Activated naive CD4-positive, alpha-beta T cell treated with anti-CD3 and anti-CD28 coated beads, Interleukin-2, amount 10 ng/mL, durations not matched to agents 7 days and 5 days (primary cell): Measurements from ENCODE around the gene CCDC12.

Experiments used
- CTCF ChIA-PET: fragments of 350-600 bp; sonication (Branson Sonifier 250); formaldehyde crosslinking; loops from one replicate; lab custom pipeline; 2021; ENCODE audit warnings: antibody characterized with exemption; lab: Charles Lee
- DNase-seq: peaks from one replicate; pipeline ENCODE4 v3.0.0-alpha.2; 2020
- H3K27ac Mint-ChIP-seq: one replicate; pipeline ENCODE4 v1.8.0; 2021; ENCODE audit warnings: mild to moderate bottlenecking, moderate library complexity, mixed read lengths
- H3K27me3 Mint-ChIP-seq: one replicate; pipeline ENCODE4 v1.8.0; 2021; ENCODE audit warnings: mild to moderate bottlenecking, mixed read lengths
- H3K36me3 Mint-ChIP-seq: one replicate; pipeline ENCODE4 v1.8.0; 2021; ENCODE audit warnings: mixed read lengths
- H3K4me1 Mint-ChIP-seq: one replicate; pipeline ENCODE4 v1.8.0; 2021; ENCODE audit warnings: mixed read lengths
- H3K4me3 Mint-ChIP-seq: one replicate; pipeline ENCODE4 v1.8.0; 2021; ENCODE audit warnings: mild to moderate bottlenecking, moderate library complexity, mixed read lengths
- H3K9me3 Mint-ChIP-seq: one replicate; pipeline ENCODE4 v1.8.0; 2021; ENCODE audit warnings: mixed read lengths

CCDC12 gene

GRCh38 chr3:46934498-46935167 is 41.9 kb downstream of the CCDC12 start:
- DNase-seq = no peak
- Mint-ChIP-seq H3K36me3 (peaks cover 46% of the 10 kb centered on the region), H3K4me3 (no peak overlapping the region), H3K27ac (no peak overlapping the region), H3K27me3 (no peaks in the 10 kb centered on the region), H3K9me3 (no peaks in the 10 kb centered on the region), H3K4me1 (peaks cover 50% of the 10 kb centered on the region)
- CTCF ChIA-PET = interaction anchor here (1.1 to 1.9 kb wide), 2 partner anchors 11 to 13 kb away, joined by 3 to 11 read pairs; no protein-coding TSS in a partner anchor

- CTCF ChIA-PET = interaction anchor here (0.6 to 1.9 kb wide), 4 partner anchors 11 to 122 kb away, joined by 3 to 11 read pairs (median 3); no protein-coding TSS in a partner anchor
- H3K36me3 Mint-ChIP-seq = peaks cover 48% of the 10 kb centered on the region
- H3K4me1 Mint-ChIP-seq = peaks cover 52% of the 10 kb centered on the region
- DNase-seq = no peak
- no peak overlapping the region for H3K27ac Mint-ChIP-seq
- H3K9me3 Mint-ChIP-seq = peaks cover 4% of the 10 kb centered on the region
- no peak overlapping the region for H3K4me3 Mint-ChIP-seq
- H3K27me3 Mint-ChIP-seq = no peaks in the 10 kb centered on the region
Measured at GRCh38 chr3:46934072-46934471, 42.5 kb downstream of the CCDC12 start.

DNA sequence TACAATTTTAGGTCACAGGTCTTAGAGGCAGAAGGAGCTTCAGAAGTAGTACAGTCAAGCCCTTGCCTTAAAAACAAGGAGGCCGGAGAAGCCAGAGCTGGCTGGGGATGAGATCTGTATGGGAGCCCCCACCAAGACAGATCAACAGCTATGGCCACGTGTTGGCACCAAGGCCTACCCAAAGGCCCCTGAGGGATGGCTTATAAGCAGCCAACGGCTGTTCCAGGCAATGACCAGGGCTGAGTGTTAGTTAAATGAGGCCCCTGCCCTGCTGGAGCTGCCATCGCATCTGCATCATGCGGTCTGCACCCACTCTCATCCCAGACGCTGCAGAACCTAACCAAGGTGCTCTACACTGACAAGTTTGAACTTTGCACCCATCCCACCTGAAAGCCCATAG is 43.3 kb downstream of the CCDC12 start:
- Mint-ChIP-seq H3K9me3 (peaks cover 10% of the 10 kb centered on the region), H3K36me3 (peaks cover 51% of the 10 kb centered on the region), H3K27me3 (no peaks in the 10 kb centered on the region), H3K4me3 (no peak overlapping the region), H3K4me1 (peaks cover 59% of the 10 kb centered on the region), H3K27ac (peak overlapping the region; percentile 45)
- DNase-seq = no peak
- CTCF ChIA-PET = interaction anchor here (0.6 to 1.9 kb wide), 2 partner anchors 10 to 123 kb away, joined by 3 to 11 read pairs; no protein-coding TSS in a partner anchor

DNA sequence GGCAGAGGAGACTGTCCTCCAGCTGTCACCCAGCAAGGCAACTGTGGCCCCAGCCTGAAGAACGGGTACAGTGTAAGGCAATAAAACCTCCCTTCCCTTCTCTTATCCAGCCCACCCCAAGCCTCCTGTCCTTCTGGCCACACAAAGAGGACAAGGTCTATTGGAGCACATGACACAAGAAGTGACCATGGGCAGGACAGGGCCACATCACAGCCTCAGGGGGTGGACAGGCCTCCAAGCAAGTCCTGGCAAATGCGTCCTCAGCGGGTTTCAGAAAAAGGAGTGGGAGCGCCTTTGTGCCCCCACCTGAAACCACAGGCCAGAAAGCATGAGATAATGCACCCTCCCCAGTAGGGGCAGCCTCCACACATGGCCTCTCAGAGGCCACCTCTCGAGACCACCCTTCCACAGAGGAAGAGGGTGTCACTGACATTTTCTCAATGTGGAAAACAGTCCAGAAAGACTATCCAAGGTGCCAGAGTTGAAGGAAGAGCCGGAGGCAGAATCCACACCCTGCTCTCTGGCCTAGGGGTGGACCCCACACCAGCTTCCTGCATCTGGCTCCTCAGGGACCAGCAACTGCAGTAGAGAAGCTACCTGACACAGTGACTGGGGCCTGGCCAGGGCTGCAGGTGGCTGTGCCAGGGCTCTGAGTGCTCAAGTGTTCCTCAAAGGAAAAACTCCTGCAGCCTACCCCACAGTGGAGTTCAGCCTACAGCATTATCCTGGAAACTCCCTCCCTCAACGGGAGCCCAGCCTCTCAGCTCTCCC is 43.9 kb downstream of the CCDC12 start:
- Mint-ChIP-seq H3K27ac (no peak overlapping the region), H3K4me1 (peaks cover 61% of the 10 kb centered on the region), H3K9me3 (peaks cover 12% of the 10 kb centered on the region), H3K4me3 (no peak overlapping the region), H3K27me3 (no peaks in the 10 kb centered on the region), H3K36me3 (peaks cover 51% of the 10 kb centered on the region)
- DNase-seq = no peak
- CTCF ChIA-PET = interaction anchor here (1.9 kb wide), 1 partner anchor 9 kb away, joined by 11 read pairs; no protein-coding TSS in a partner anchor

DNA sequence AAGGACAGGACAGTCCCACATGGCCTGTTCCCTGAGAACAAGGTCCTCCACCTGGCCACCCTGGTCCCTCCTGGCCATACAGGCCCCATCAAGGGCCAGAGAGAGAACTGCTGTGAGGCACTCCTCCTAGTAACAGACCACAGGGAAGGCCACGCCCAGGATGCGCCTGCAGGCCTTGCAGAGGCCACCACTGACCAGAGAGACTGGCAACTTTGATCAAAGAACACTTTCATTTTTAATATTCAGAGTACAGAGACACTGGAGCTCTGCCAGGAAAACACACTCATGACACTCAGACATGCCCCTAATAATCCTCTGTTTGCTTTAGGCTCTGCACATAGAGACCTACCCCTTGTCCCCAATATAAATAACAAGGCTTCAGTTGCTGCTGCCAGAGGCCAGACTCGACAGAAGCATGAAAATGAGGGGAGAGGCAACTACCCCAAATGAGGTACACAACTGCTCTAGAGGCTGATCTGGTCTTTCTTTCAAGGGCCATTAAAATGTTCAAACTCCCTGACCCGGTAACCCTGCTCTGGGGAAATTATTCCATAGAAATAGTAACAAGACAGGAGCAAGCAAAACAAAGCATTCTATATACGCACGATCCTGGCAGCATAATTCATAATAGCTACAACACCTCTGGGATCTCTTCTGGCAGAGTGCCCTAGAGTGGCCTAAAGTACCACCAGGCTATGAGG is 44.8 kb downstream of the CCDC12 start:
- Mint-ChIP-seq H3K27me3 (no peaks in the 10 kb centered on the region), H3K4me3 (no peak overlapping the region), H3K36me3 (peaks cover 57% of the 10 kb centered on the region), H3K27ac (peak overlapping the region; percentile 57), H3K4me1 (peaks cover 70% of the 10 kb centered on the region), H3K9me3 (peaks cover 15% of the 10 kb centered on the region)
- DNase-seq = no peak
- CTCF ChIA-PET = no interaction called here

GRCh38 chr3:46930945-46931403 is 45.6 kb downstream of the CCDC12 start:
- Mint-ChIP-seq H3K4me3 (no peak overlapping the region), H3K27ac (peak overlapping the region; percentile 57)

DNA sequence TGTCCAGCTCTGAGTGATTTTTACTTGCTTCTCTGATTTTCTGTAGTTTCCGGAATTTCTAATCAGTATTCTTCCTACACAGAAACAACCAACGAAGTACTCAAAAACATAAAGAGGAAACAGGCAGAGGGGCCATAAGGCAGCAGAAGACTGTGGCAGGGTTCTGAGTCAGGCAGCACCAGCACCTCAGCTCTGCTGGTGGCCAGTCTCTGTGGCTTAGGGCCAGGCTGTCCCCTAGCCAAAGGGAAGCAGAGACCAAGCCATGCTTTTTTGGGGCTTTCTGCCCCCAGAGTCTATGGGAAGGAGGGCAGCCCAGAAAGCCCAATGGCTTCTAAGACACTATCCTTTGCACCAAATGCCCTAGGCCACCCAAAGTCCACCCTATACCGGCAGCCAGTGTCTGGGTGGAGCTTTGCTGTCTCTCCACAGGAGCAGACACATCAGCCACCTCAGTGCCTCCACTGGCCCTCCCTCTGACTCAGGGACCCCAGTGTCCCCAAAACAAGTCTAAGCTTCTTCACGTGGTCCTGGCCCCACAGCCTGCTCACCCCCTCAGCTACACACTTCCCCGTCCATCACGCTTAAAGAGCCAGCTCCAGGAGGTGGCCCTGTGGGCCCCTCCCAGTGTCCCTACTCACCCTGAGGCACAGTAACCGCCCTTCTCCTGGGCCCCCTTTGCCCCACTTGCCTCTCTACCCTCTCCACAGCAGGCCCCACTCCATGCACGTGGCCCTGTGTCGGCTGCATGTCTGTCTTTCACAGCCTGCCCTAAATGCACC is 46.2 kb downstream of the CCDC12 start:
- no peak for DNase-seq
- no peaks in the 10 kb centered on the region for H3K27me3 Mint-ChIP-seq
- H3K4me3 Mint-ChIP-seq = no peak overlapping the region
- peaks cover 52% of the 10 kb centered on the region for H3K36me3 Mint-ChIP-seq
- peaks cover 15% of the 10 kb centered on the region for H3K9me3 Mint-ChIP-seq
- H3K27ac Mint-ChIP-seq = peak overlapping the region; percentile 57
- H3K4me1 Mint-ChIP-seq = peaks cover 82% of the 10 kb centered on the region
- CTCF ChIA-PET = no interaction called here

More at GRCh38 chr3:46930945-46931403, 45.6 kb downstream of the CCDC12 start:
- no peaks in the 10 kb centered on the region for H3K27me3 Mint-ChIP-seq
- peaks cover 53% of the 10 kb centered on the region for H3K36me3 Mint-ChIP-seq
- H3K9me3 Mint-ChIP-seq = peaks cover 15% of the 10 kb centered on the region
- no peak for DNase-seq
- peaks cover 77% of the 10 kb centered on the region for H3K4me1 Mint-ChIP-seq
- CTCF ChIA-PET = no interaction called here

GRCh38 chr3:46929324-46929723 is 47.2 kb downstream of the CCDC12 start:
- CTCF ChIA-PET = interaction anchor here (1.5 to 1.6 kb wide), 2 partner anchors 15 to 69 kb away, joined by 4 read pairs; no protein-coding TSS in a partner anchor
- Mint-ChIP-seq H3K27ac (peak overlapping the region; percentile 37), H3K4me1 (peaks cover 84% of the 10 kb centered on the region), H3K9me3 (peaks cover 15% of the 10 kb centered on the region), H3K36me3 (peaks cover 49% of the 10 kb centered on the region), H3K4me3 (no peak overlapping the region), H3K27me3 (no peaks in the 10 kb centered on the region)
- DNase-seq = no peak

DNA sequence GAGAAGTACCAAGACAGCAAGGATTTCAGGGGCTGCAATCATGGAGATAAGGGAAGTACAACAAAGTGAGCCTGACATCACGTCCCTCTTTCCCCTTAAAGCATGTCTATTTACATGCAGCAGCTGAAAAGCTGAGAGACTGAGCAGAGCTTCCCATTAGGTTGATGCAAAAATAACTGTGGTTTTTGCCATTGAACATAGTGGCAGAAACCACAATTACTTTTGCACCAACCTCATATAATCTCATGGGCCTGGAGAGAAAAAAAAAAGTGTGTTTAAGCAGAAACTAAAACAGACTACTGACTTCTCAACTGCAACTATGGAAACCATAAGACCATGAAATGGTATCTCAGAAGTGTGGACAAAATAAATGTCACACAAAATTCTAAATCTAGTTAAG is 48.3 kb downstream of the CCDC12 start:
- H3K27ac Mint-ChIP-seq = peak overlapping the region; percentile 90
- no peaks in the 10 kb centered on the region for H3K27me3 Mint-ChIP-seq
- H3K9me3 Mint-ChIP-seq = peaks cover 15% of the 10 kb centered on the region

DNA sequence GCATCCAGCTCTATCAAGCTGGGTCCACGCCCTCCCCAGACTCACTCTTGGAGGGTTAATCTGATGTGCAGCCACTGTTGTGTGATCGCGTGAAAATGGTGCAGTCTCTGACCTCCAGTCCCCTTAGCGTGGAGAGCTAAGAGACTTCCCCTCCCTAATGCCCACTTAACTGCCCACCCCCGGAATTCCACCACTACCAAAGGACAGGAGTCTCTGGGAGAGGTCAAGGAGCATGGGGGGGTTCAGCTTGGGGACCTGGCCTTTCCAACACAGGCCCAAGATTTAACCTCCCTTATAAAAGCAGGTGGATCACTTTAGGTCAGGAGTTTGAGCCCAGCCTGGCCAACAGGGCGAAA is 48.8 kb downstream of the CCDC12 start:
- CTCF ChIA-PET = interaction anchor here (1.0 to 3.1 kb wide), 3 partner anchors 70 to 396 kb away, joined by 3 to 8 read pairs (median 4); no protein-coding TSS in a partner anchor
- no peak for DNase-seq
- Mint-ChIP-seq H3K27me3 (no peaks in the 10 kb centered on the region), H3K4me3 (no peak overlapping the region), H3K9me3 (peaks cover 15% of the 10 kb centered on the region), H3K27ac (peak overlapping the region; percentile 90), H3K36me3 (peaks cover 56% of the 10 kb centered on the region), H3K4me1 (peaks cover 77% of the 10 kb centered on the region)

More for the DNA sequence above, 48.3 kb downstream of the CCDC12 start:
- H3K36me3 Mint-ChIP-seq = peaks cover 51% of the 10 kb centered on the region
- H3K4me3 Mint-ChIP-seq = no peak overlapping the region
- CTCF ChIA-PET = interaction anchor here (1.0 to 1.6 kb wide), 3 partner anchors 14 to 396 kb away, joined by 3 to 4 read pairs (median 4); no protein-coding TSS in a partner anchor
- peaks cover 80% of the 10 kb centered on the region for H3K4me1 Mint-ChIP-seq
- DNase-seq = no peak

GRCh38 chr3:46926871-46927717 is 49.5 kb downstream of the CCDC12 start:
- Mint-ChIP-seq H3K4me1 (peaks cover 71% of the 10 kb centered on the region), H3K9me3 (peaks cover 15% of the 10 kb centered on the region), H3K4me3 (peak overlapping the region; percentile 26), H3K36me3 (peaks cover 60% of the 10 kb centered on the region), H3K27ac (peak overlapping the region; percentile 90), H3K27me3 (no peaks in the 10 kb centered on the region)
- DNase-seq = peak; percentile 44
- CTCF ChIA-PET = interaction anchor here (1.0 to 3.1 kb wide), 5 partner anchors 15 to 397 kb away, joined by 3 to 8 read pairs (median 4); no protein-coding TSS in a partner anchor

- CTCF ChIA-PET = interaction anchor here (0.8 to 3.1 kb wide), 5 partner anchors 10 to 72 kb away, joined by 3 to 8 read pairs (median 4); no protein-coding TSS in a partner anchor
- Mint-ChIP-seq H3K36me3 (peaks cover 58% of the 10 kb centered on the region), H3K27ac (peak overlapping the region; percentile 90), H3K4me1 (peaks cover 64% of the 10 kb centered on the region), H3K27me3 (no peaks in the 10 kb centered on the region), H3K4me3 (no peak overlapping the region), H3K9me3 (peaks cover 15% of the 10 kb centered on the region)
- DNase-seq = no peak
Measured at GRCh38 chr3:46926447-46926846, 50.1 kb downstream of the CCDC12 start.
